Neural cell (in vitro differentiated cells): ENCODE results near the gene C1RL.

ENCODE experiments used
- CTCF ChIP-seq: fragments of 450-650 bp; IDR thresholded peaks from 2 replicates; pipeline ENCODE4 v1.5.1; 2014; ENCODE audit warnings: antibody characterized with exemption, mild to moderate bottlenecking, moderate library complexity; ENCODE audit not compliant: poor library complexity, severe bottlenecking
- POLR2AphosphoS5 ChIP-seq: IDR thresholded peaks from 2 replicates; pipeline ENCODE4 v1.6.1; 2012

- TF ChIP-seq CTCF, result no peak
- TF ChIP-seq POLR2AphosphoS5, result no peak
Observed at GRCh38 chr12:7146906-7147305, 37.9 kb upstream of the C1RL start.
